Fibroblast of the conjunctiva (primary cell): ENCODE results near the gene DUSP14.
"Not testable (repeated sequence)": the region's sequence is repeated elsewhere in the genome, so short reads cannot be mapped to it uniquely, and the experiment has no call there.

Experiments
- DNase-seq: peaks from one replicate; pipeline ENCODE4 v3.0.0-alpha.2; 2010; ENCODE audit warnings: low read depth

DUSP14 gene

GRCh38 chr17:37489197-37490001, at the start of gene DUSP14:
Gene DUSP14, plus strand, starts transcription at chr17:37489891. Its CDS starts 22,382 bp downstream, at chr17:37512273.
- DNase-seq, result peak; percentile 59

DNA sequence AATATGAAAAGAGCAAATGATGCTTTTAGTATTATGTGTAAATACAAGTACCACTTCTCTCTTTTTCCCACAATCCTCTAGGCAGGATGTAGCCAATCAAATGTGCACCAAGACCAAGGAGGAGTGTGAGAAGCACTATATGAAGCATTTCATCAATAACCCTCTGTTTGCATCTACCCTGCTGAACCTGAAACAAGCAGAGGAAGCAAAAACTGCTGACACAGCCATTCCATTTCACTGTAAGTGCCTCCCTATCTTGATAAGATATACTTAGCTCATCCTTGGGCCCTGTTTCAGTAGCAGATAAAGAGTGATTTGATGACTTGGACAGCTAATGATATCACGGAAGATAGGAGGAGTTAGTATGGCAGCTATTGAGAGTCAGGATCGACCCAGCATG, 49.3 kb upstream of the DUSP14 start:
- DNase-seq, result no peak

- DNase-seq, result not testable (repeated sequence)
These were observed 48.2 kb upstream of the DUSP14 start for GRCh38 chr17:37441369-37442014.

DNA sequence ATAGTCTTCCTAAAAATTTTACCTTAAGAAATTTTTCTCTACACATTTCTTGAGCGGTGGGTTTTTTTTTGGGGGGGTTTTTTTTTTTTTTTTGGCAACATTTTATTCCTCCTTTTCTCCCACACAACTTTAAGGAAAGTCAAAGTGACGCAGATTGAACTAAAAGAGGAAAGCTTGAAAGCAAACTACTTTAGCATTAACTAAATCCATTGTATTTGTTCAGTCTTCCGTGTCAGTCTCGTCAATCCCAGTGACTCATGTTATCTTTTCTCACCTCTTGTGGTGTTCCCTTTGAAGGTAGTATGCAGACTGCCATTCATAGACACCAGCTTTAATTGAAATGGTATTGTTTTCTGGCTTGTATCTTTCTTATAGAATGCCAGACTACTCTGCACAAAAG, 43.7 kb upstream of the DUSP14 start:
- DNase-seq, result no peak

DNA sequence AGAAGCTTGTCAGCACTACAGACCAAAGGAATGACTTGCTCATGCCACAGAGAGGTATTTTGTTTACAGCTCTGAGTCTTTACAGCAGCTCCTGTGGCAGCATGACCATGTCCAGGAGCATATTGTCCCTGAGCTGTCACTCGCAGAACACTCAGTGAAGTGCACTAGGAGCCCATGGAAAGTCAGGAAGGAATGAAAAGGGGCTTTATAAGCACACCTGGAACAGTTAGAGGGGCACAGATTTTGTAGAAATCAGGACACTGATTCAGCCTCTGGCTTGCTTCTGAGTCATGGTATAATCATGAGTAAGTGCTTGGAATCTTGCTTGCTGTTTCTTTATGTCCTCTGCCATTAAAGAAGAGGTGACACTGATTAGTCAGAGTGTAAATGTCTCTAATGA, 42.0 kb upstream of the DUSP14 start:
- no peak for DNase-seq

GRCh38 chr17:37450112-37450511, 39.6 kb upstream of the DUSP14 start:
- no peak for DNase-seq

- not testable (repeated sequence) for DNase-seq
These were observed 31.9 kb upstream of the DUSP14 start for GRCh38 chr17:37457801-37458200.

DNA sequence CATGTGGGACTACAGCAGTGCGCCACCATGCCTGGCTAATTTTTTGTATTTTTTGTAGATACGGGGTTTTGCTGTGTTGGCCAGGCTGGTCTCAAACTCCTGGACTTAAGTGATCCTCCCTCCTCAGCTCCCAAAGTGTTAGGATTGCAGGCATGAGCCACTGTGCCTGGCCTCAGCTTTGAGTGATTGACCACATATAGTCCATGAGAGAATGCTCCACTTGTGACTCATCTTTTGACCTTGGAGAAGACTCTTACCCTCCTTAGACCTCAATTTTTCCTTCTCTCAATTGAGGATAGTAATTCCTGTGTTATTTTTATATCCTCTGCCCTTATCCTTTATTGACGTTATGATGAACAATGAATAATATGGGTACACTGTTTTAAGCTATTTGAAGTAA, 30.9 kb upstream of the DUSP14 start:
- peak; percentile 16 for DNase-seq

DNA sequence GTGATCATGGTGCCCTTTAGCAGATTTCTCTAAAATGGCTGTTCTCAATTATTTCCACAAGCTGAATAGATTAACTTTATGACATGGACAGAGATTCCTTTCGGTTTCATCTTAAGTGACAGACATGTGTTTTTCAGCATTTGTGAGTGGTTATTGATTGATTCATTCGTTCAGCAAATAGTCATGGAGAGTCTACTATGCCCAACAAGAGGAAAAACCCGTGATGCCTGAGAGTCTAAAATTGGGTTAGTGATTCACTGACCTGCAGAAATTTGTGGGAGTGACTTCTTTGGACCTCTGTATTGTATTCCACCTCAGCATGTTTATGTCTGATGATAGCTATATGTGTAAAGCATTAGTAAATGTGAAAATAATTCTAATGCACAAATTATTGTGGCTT, 28.0 kb upstream of the DUSP14 start:
- DNase-seq, result no peak

DNA sequence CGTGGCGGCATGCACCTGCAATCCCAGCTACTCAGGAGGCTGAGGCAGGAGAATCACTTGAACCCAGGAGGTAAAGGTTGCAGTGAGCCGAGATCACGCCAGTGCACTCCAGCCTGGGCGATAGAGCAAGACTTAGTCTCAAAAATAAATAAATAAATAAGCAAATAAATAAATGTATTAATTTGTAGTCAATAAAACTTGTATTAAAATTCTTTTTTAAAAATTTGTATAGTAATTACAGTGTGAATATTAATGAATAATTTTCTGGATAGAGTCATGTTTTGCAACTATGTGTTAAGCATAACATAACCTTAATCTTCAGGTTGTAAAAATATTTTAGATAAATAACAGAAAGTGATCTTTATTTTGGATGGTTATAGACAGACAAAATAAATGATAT, 27.2 kb upstream of the DUSP14 start:
- no peak for DNase-seq

GRCh38 chr17:37463039-37463438, 26.7 kb upstream of the DUSP14 start:
- no peak for DNase-seq

- no peak for DNase-seq
These were observed 24.5 kb upstream of the DUSP14 start for GRCh38 chr17:37465069-37465616.

DNA sequence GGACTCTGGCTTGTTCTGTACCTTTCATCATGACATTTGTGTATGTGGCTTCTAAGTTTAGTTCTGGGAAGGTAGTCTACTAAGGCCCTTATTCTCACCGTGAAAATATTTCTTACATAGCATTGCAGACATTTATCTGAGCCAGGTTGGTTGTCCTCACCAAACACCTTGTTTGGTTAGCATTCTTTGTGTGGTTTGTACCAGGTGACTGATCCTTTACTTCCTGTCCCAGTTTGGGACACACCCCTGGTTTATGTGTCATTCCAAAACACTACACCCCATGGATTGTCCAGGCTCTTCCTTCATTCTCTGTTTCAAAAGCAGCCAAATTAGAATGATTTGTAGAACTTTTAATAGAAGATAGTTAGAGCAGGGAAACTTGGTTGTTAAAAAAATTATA, 23.2 kb upstream of the DUSP14 start:
- no peak for DNase-seq

DNA sequence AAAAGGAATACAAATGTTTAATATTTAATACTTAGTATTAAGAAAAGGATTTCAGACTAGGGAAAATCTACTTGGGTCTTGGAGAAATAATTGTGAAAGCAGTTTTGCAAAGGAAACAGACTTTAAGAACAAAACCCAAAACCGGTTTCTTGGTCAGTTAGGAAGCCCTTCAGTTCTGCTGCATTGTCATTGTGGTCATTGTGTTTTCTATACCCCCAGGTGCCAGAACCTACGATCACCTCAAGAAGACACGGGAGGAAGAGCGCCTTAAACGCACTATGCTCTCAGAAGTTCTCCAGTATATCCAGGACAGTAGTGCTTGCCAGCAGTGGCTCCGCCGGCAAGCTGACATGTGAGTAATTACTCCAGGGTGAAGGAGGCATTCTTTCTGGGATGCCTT, 19.5 kb upstream of the DUSP14 start:
- no peak for DNase-seq

GRCh38 chr17:37475731-37476420, 13.8 kb upstream of the DUSP14 start:
- DNase-seq, result no peak

DNA sequence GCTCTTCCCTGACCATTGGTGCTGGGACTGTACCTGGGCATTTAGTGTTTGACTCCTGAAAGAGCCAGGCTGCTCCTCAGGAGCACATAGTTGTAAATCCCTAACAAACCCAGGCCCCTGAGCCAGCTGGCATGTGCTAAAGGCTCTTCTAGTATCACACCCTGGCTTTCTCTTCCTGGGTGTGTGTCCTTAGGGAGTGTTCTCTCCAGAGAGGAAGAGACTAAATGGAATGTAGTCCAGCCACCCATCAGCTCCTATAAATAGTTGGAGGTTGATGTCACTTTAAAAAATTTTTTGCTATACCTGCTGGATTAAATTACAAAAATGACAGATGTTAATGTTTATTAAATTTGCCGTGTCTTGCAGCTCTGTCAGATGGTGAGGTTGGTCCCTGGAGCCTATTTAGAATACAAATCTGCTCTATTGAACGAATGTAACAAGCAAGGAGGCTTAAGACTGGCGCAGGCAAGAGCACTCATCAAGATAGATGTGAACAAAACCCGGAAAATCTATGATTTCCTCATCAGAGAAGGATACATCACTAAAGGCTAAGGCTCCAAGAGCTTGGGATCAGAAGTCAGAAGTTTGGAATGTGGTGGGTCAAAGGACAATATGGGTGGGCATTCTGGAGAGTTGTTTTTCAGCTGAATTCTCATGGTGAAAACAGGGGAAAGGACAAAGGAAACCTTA, 13.1 kb upstream of the DUSP14 start:
- DNase-seq, result no peak

DNA sequence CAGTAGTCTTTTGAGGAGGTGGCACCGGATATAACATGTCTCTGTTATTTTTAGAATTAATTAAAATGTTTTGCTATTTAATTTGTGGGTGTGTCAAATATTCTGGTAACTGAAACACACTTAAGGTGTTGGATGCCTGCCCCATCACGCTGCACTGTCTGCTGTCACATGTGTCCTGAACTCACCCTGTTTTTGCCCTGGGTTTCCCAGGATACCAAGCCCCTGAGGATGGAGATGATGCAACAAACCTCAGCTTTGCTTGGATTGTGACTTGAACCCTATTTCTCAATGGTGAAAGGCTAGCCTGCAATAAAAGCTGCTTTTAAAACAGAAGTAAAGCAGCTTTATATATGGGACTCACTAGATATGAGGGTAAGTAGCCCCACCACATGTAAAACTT, 11.5 kb upstream of the DUSP14 start:
- peak; percentile 80 for DNase-seq

- DNase-seq, result no peak
These were observed 10.7 kb upstream of the DUSP14 start for GRCh38 chr17:37479025-37479424.

DNA sequence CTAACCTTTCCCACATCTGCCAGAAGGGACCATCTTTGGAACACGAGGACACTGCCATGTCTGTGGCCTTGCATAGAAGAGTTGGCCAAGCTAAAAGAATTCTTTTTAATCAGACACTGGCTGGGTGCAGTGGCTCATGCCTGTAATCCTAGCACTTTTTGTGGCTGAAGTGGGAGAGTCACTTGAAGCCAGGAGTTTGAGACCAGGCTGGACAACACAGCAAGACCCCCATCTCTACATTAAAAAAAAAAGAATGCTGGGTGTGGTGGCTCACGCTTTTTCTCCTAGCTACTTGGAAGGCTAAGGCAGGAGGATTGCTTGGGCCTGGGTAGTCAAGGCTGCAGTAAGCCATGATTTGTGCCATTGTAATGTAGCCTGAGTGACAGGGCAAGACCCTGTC, 9.3 kb upstream of the DUSP14 start:
- no peak for DNase-seq

DNA sequence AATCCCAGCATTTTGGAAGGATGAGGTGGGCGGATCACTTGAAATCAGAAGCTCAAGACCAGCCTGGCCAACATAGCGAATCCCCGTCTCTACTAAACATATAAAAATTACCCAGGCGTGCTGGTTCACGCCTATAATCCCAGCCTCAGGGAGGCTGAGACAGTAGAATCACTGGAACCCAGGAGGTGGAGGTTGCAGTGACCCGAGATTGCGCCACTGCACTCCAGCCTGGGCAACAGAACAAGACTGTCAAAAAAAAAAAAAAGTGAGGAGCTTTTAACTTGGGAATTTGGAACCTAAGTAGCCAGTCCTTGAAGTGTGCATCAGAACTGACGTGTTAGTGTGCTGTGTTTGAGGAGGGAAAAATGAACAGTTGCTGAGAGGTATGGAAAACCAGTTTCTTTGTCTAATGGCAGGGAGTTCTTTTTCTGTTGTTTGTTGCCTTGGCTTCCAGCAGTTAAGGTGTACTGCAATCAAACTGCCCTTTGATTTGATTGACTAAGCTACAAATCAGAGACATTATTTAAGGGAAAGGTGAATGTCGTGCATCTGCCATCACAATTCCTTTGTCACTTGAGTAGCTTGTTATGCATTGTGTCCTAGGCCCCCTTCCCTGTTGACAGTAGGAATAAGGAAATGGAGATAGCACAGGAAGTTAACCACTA, 8.6 kb upstream of the DUSP14 start:
- no peak for DNase-seq

DNA sequence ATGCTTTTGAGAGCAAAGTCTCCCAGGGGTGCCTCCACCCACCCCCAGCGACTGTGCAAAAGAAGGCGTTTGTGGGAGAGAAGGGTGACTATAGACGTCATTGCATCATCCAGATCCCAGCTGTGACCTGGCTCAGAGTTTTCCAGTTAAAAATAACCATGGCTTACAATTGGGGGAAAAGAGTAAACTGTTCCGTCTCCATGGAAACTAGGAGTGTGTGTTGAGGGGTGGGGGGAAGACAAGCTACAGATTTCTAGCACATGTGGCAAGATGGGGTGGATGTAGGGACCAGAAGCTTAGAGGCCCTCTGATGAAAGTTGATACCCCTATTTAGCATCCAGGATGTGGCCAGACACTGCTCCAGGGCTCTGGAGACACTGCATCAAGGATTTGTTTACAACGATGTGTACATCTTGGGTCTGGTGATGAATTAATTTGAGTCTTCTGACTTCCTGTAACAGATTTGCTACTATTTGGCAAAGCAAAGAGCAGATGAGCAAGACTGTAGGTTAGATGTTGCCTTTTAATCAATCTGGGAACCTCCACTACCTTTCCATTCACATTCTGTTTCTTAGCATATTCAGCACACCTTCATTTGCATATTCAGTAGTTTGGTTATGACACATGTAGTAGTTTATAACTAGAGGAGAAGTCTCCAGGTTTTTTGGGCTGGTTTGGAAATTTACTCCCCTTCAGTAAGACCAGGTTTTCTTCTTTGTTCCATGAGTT, 6.2 kb upstream of the DUSP14 start:
- peak; percentile 95 for DNase-seq
